Measurements from ENCODE around the gene GRM1.

GRM1 gene

DNA sequence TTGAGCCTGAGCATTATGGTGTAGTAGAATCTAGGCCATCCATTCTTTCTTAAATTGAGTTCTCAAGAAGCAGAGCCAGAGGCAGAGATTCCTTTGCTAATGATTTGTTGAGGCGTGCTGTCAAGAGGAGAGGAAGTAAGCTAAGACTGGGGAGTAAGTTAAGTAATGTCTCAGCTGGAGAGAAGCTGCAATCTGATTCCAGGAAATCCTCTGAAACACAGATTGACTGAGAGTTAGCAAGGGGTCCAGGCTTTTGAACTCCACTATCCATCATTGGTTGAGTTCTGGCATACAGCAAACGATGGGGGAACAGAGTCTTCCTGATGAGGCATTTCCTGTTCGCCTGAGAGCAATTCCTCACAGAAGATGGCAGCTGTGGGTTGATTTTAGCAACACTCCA lies 307.3 kb downstream of the GRM1 start:
- H2AFZ ChIP-seq (ENCODE audit: low read length) = no peak overlapping the region

DNA sequence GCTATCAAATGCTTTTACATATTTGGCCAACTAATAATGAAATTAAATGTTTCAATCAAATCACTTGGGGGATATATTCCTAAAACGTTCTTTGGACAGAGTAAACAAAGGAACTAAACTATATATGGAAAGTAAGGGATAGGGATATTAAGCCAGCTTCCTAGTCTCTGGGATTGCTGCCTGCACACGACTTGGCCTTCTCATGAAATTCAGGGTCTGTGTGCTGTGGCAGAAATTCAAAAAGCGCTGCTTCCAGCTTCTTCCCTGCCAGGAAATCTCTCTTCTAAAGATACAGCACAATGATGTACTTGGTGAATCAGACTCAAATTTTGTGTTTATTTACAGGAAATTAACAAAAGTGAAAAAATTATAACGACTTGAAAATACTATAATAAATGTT lies 308.5 kb downstream of the GRM1 start:
- Histone ChIP-seq H3K9me3 (ENCODE audit: insufficient read depth, low read depth, low read length) (no peaks in the 10 kb centered on the region), H3F3A (ENCODE audit: low read depth) (no peaks in the 10 kb centered on the region), H3K79me2 (ENCODE audit: insufficient read depth, low read length) (no peaks in the 10 kb centered on the region), H2AFZ (ENCODE audit: low read length) (no peak overlapping the region), H4K20me1 (ENCODE audit: insufficient read depth, low read length, poor library complexity, severe bottlenecking) (no peaks in the 10 kb centered on the region), H3K9me2 (replicated peaks; ENCODE audit: low read depth, low read length) (no peaks in the 10 kb centered on the region), H3K4me3 (ENCODE audit: low read length, poor library complexity, severe bottlenecking) (no peak overlapping the region), H3K4me1 (ENCODE audit: insufficient read depth, low read length, poor library complexity, severe bottlenecking) (no peaks in the 10 kb centered on the region), H3K36me3 (ENCODE audit: insufficient read depth, low read length) (no peaks in the 10 kb centered on the region), H3K4me2 (ENCODE audit: low read depth, low read length, poor library complexity, severe bottlenecking) (no peak overlapping the region), H3K27me3 (ENCODE audit: insufficient read depth, low read length, poor library complexity, severe bottlenecking) (no peaks in the 10 kb centered on the region), H3K9ac (ENCODE audit: low read depth, low read length, poor library complexity, severe bottlenecking) (no peak overlapping the region)
- TF ChIP-seq, protein P1, sequence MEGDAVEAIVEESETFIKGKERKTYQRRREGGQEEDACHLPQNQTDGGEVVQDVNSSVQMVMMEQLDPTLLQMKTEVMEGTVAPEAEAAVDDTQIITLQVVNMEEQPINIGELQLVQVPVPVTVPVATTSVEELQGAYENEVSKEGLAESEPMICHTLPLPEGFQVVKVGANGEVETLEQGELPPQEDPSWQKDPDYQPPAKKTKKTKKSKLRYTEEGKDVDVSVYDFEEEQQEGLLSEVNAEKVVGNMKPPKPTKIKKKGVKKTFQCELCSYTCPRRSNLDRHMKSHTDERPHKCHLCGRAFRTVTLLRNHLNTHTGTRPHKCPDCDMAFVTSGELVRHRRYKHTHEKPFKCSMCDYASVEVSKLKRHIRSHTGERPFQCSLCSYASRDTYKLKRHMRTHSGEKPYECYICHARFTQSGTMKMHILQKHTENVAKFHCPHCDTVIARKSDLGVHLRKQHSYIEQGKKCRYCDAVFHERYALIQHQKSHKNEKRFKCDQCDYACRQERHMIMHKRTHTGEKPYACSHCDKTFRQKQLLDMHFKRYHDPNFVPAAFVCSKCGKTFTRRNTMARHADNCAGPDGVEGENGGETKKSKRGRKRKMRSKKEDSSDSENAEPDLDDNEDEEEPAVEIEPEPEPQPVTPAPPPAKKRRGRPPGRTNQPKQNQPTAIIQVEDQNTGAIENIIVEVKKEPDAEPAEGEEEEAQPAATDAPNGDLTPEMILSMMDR (conservative IDR thresholded peaks at IDR 0.05; ENCODE audit: low read length) = no peak
- TF ChIP-seq EZH2phosphoT487 (IDR thresholded peaks at IDR 0.05; ENCODE audit: borderline replicate concordance) = no peak

More for the DNA sequence above, 307.3 kb downstream of the GRM1 start:
- H3K9me3 ChIP-seq (ENCODE audit: insufficient read depth, low read depth, low read length) = no peaks in the 10 kb centered on the region
- no peaks in the 10 kb centered on the region for H3K36me3 ChIP-seq (ENCODE audit: insufficient read depth, low read length)
- H3K27me3 ChIP-seq (ENCODE audit: insufficient read depth, low read length, poor library complexity, severe bottlenecking) = no peaks in the 10 kb centered on the region
- H3K4me1 ChIP-seq (ENCODE audit: insufficient read depth, low read length, poor library complexity, severe bottlenecking) = no peaks in the 10 kb centered on the region
- no peak overlapping the region for H3K4me3 ChIP-seq (ENCODE audit: low read length, poor library complexity, severe bottlenecking)
- no peaks in the 10 kb centered on the region for H3F3A ChIP-seq (ENCODE audit: low read depth)
- no peaks in the 10 kb centered on the region for H4K20me1 ChIP-seq (ENCODE audit: insufficient read depth, low read length, poor library complexity, severe bottlenecking)
- no peaks in the 10 kb centered on the region for H3K9me2 ChIP-seq (replicated peaks; ENCODE audit: low read depth, low read length)
- TF ChIP-seq EZH2phosphoT487 (IDR thresholded peaks at IDR 0.05; ENCODE audit: borderline replicate concordance) = no peak
- TF ChIP-seq, protein P1 (conservative IDR thresholded peaks at IDR 0.05; ENCODE audit: low read length) = no peak
- H3K9ac ChIP-seq (ENCODE audit: low read depth, low read length, poor library complexity, severe bottlenecking) = no peak overlapping the region
- no peaks in the 10 kb centered on the region for H3K79me2 ChIP-seq (ENCODE audit: insufficient read depth, low read length)
- H3K4me2 ChIP-seq (ENCODE audit: low read depth, low read length, poor library complexity, severe bottlenecking) = no peak overlapping the region

DNA sequence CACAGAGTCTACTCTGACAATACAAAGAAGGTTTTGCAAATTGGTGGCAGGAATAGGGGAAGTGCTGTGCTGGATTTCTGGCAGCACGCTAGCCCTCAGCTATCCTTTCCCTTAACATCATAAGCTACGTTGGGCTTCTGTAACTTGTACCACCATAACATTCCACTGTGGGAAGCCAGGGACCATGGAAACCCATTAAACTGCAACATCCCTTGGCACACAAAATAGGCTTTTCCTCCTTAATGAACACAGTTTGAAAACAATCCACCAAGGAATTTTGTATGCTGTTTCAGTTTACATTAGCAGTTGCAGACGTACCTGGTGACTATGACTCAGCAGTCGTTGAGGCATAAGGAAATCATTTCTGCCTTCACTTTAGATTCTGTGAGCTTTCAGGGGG lies 310.9 kb downstream of the GRM1 start:
- H3K9ac ChIP-seq (ENCODE audit: low read depth, low read length, poor library complexity, severe bottlenecking) = no peak overlapping the region
- H2AFZ ChIP-seq (ENCODE audit: low read length) = no peak overlapping the region
- no peaks in the 10 kb centered on the region for H3K9me3 ChIP-seq (ENCODE audit: insufficient read depth, low read depth, low read length)
- no peaks in the 10 kb centered on the region for H3K36me3 ChIP-seq (ENCODE audit: insufficient read depth, low read length)
- TF ChIP-seq EZH2phosphoT487 (IDR thresholded peaks at IDR 0.05; ENCODE audit: borderline replicate concordance) = no peak
- TF ChIP-seq, protein P1 (conservative IDR thresholded peaks at IDR 0.05; ENCODE audit: low read length) = no peak
- H3K4me3 ChIP-seq (ENCODE audit: low read length, poor library complexity, severe bottlenecking) = no peak overlapping the region
- H3K4me1 ChIP-seq (ENCODE audit: insufficient read depth, low read length, poor library complexity, severe bottlenecking) = no peaks in the 10 kb centered on the region
- no peaks in the 10 kb centered on the region for H4K20me1 ChIP-seq (ENCODE audit: insufficient read depth, low read length, poor library complexity, severe bottlenecking)
- no peaks in the 10 kb centered on the region for H3F3A ChIP-seq (ENCODE audit: low read depth)
- no peaks in the 10 kb centered on the region for H3K9me2 ChIP-seq (replicated peaks; ENCODE audit: low read depth, low read length)
- H3K27me3 ChIP-seq (ENCODE audit: insufficient read depth, low read length, poor library complexity, severe bottlenecking) = no peaks in the 10 kb centered on the region
- no peak overlapping the region for H3K4me2 ChIP-seq (ENCODE audit: low read depth, low read length, poor library complexity, severe bottlenecking)
- no peaks in the 10 kb centered on the region for H3K79me2 ChIP-seq (ENCODE audit: insufficient read depth, low read length)

All from Loucy (cell line).